WTC11 (cell line): Measurements from ENCODE around the gene RMND5A. TPM values are rescaled to one million over a fixed set of nuclear protein-coding genes. Genes with fewer than 3 reads are reported as not detected.

Source experiments
- ATAC-seq: fragments of 200-7000 bp; cut with Tn5 transposase; 2 replicates; pipeline ENCODE4 v1.10.0; 2021; ENCODE audit warnings: mild to moderate bottlenecking, moderate library complexity
- CTCF ChIA-PET: fragments of 300-600 bp; sonication (Branson Sonifier 250); formaldehyde crosslinking; loops from one replicate; lab custom pipeline; 2021; ENCODE audit warnings: antibody characterized with exemption; lab: Charles Lee
- POLR2A ChIA-PET: fragments of 350-600 bp; sonication (Branson Sonifier 250); formaldehyde crosslinking; loops from one replicate; lab custom pipeline; 2021; ENCODE audit warnings: antibody characterized with exemption; lab: Charles Lee
- DNase-seq: peaks from one replicate; pipeline ENCODE4 v3.0.0; 2021; ENCODE audit warnings: low spot score
- H3K27ac Mint-ChIP-seq: 2 replicates; pipeline ENCODE4 v1.8.0; 2021; ENCODE audit warnings: mixed read lengths
- H3K27me3 Mint-ChIP-seq: 2 replicates; pipeline ENCODE4 v1.8.0; 2021; ENCODE audit warnings: low read depth, mild to moderate bottlenecking, moderate library complexity, mixed read lengths
- H3K36me3 Mint-ChIP-seq: 2 replicates; pipeline ENCODE4 v1.8.0; 2021; ENCODE audit warnings: mixed read lengths
- H3K4me1 Mint-ChIP-seq: 2 replicates; pipeline ENCODE4 v1.8.0; 2022; ENCODE audit warnings: mixed read lengths
- H3K4me3 Mint-ChIP-seq: 2 replicates; pipeline ENCODE4 v1.8.0; 2021; ENCODE audit warnings: mild to moderate bottlenecking, moderate library complexity, mixed read lengths
- H3K9me3 Mint-ChIP-seq: 2 replicates; pipeline ENCODE4 v1.8.0; 2021; ENCODE audit warnings: mixed read lengths
- CTCF ChIP-seq: fragments of 200-600 bp; IDR thresholded peaks from 2 replicates; pipeline ENCODE4 v1.8.0; 2022; ENCODE audit warnings: antibody characterized with exemption
- ELF4 ChIP-seq: sonication (generic); formaldehyde crosslinking; IDR thresholded peaks from 2 replicates; pipeline ENCODE4 v1.8.1; 2022; ENCODE audit warnings: low read depth, mild to moderate bottlenecking, moderate library complexity, missing genetic modification reagents
- FOXJ3 ChIP-seq: sonication (generic); formaldehyde crosslinking; IDR thresholded peaks from 2 replicates; pipeline ENCODE4 v1.9.0; 2021; ENCODE audit warnings: missing genetic modification reagents, mild to moderate bottlenecking, borderline replicate concordance
- FOXP1 ChIP-seq: sonication (generic); formaldehyde crosslinking; IDR thresholded peaks from 2 replicates; pipeline ENCODE4 v1.8.0; 2022; ENCODE audit warnings: missing genetic modification reagents, mild to moderate bottlenecking, moderate library complexity, borderline replicate concordance
- GABPB1 ChIP-seq: sonication (generic); formaldehyde crosslinking; IDR thresholded peaks from 2 replicates; pipeline ENCODE4 v1.8.1; 2023; ENCODE audit warnings: mild to moderate bottlenecking, missing genetic modification reagents
- NFE2L1 ChIP-seq: sonication (generic); formaldehyde crosslinking; IDR thresholded peaks from 2 replicates; pipeline ENCODE4 v1.8.1; 2023; ENCODE audit warnings: missing genetic modification reagents
- RELA ChIP-seq: sonication (generic); formaldehyde crosslinking; IDR thresholded peaks from 2 replicates; pipeline ENCODE4 v1.8.1; 2022; ENCODE audit warnings: missing genetic modification reagents, mild to moderate bottlenecking, borderline replicate concordance
- STAT6 ChIP-seq: sonication (generic); formaldehyde crosslinking; conservative IDR thresholded peaks from 2 replicates; pipeline ENCODE4 v1.8.1; 2023; ENCODE audit warnings: mild to moderate bottlenecking, low read depth, missing genetic modification reagents, moderate library complexity
- TEAD1 ChIP-seq: sonication (generic); formaldehyde crosslinking; IDR thresholded peaks from 2 replicates; pipeline ENCODE4 v1.8.0; 2022; ENCODE audit warnings: mild to moderate bottlenecking, missing genetic modification reagents
- TP53 ChIP-seq: sonication (generic); formaldehyde crosslinking; IDR thresholded peaks from 2 replicates; pipeline ENCODE4 v1.8.1; 2023; ENCODE audit warnings: mild to moderate bottlenecking, missing genetic modification reagents
- ZBTB43 ChIP-seq: sonication (generic); formaldehyde crosslinking; IDR thresholded peaks from 2 replicates; pipeline ENCODE4 v1.8.1; 2023; ENCODE audit warnings: mild to moderate bottlenecking, missing genetic modification reagents
- ZNF232 ChIP-seq: sonication (generic); formaldehyde crosslinking; IDR thresholded peaks from 2 replicates; pipeline ENCODE4 v1.8.0; 2022; ENCODE audit warnings: mild to moderate bottlenecking, missing genetic modification reagents
- ZNF317 ChIP-seq: sonication (generic); formaldehyde crosslinking; IDR thresholded peaks from 2 replicates; pipeline ENCODE4 v1.8.1; 2023; ENCODE audit warnings: low read depth, mild to moderate bottlenecking, moderate library complexity, missing genetic modification reagents, borderline replicate concordance
- ZNF416 ChIP-seq: fragments of 250-450 bp; sonication (Bioruptor Pico); IDR thresholded peaks from 2 replicates; pipeline ENCODE4 v1.9.0; 2021; ENCODE audit warnings: mild to moderate bottlenecking, inconsistent platforms
- total RNA-seq: library from RNA; stranded (reverse); gene quantifications from 3 replicates; pipeline ENCODE4 v1.2.3, GENCODE V29; 2021
- TF ChIP-seq, protein P1 (sequence below): sonication (generic); formaldehyde crosslinking; IDR thresholded peaks from 2 replicates; pipeline ENCODE4 v1.8.1; 2023; ENCODE audit warnings: mild to moderate bottlenecking, missing genetic modification reagents, moderate library complexity
- TF ChIP-seq, protein P2 (sequence below): fragments of 250-450 bp; sonication (Bioruptor Pico); IDR thresholded peaks from 2 replicates; pipeline ENCODE4 v1.9.0; 2021; ENCODE audit warnings: mild to moderate bottlenecking
- TF ChIP-seq, protein P3 (sequence below): fragments of 250-450 bp; sonication (Bioruptor Pico); IDR thresholded peaks from 2 replicates; pipeline ENCODE4 v1.9.0; 2021; ENCODE audit warnings: mild to moderate bottlenecking
- TF ChIP-seq, protein P4 (sequence below): sonication (generic); formaldehyde crosslinking; IDR thresholded peaks from 2 replicates; pipeline ENCODE4 v1.8.1; 2022; ENCODE audit warnings: mild to moderate bottlenecking, moderate library complexity, missing genetic modification reagents
- TF ChIP-seq, protein P5 (sequence below): sonication (generic); formaldehyde crosslinking; IDR thresholded peaks from 2 replicates; pipeline ENCODE4 v1.8.0; 2023; ENCODE audit warnings: missing genetic modification reagents, mild to moderate bottlenecking, borderline replicate concordance

The RMND5A gene
- total RNA-seq, 1 experiment from 2014 or later = 55.4 TPM

- Mint-ChIP-seq H3K27me3 (no peaks in the 10 kb centered on the region; the same call in 1 of the 2 replicates), H3K36me3 (peaks cover 8% of the 10 kb centered on the region), H3K4me3 (no peak overlapping the region), H3K27ac (no peak overlapping the region), H3K9me3 (peaks cover 23% of the 10 kb centered on the region), H3K4me1 (no peaks in the 10 kb centered on the region)
- TF ChIP-seq, protein P1, sequence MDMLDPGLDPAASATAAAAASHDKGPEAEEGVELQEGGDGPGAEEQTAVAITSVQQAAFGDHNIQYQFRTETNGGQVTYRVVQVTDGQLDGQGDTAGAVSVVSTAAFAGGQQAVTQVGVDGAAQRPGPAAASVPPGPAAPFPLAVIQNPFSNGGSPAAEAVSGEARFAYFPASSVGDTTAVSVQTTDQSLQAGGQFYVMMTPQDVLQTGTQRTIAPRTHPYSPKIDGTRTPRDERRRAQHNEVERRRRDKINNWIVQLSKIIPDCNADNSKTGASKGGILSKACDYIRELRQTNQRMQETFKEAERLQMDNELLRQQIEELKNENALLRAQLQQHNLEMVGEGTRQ (CRISPR knock-in tag) = no peak
- no peak for TF ChIP-seq FOXP1 (CRISPR knock-in tag)
- TF ChIP-seq, protein P2, sequence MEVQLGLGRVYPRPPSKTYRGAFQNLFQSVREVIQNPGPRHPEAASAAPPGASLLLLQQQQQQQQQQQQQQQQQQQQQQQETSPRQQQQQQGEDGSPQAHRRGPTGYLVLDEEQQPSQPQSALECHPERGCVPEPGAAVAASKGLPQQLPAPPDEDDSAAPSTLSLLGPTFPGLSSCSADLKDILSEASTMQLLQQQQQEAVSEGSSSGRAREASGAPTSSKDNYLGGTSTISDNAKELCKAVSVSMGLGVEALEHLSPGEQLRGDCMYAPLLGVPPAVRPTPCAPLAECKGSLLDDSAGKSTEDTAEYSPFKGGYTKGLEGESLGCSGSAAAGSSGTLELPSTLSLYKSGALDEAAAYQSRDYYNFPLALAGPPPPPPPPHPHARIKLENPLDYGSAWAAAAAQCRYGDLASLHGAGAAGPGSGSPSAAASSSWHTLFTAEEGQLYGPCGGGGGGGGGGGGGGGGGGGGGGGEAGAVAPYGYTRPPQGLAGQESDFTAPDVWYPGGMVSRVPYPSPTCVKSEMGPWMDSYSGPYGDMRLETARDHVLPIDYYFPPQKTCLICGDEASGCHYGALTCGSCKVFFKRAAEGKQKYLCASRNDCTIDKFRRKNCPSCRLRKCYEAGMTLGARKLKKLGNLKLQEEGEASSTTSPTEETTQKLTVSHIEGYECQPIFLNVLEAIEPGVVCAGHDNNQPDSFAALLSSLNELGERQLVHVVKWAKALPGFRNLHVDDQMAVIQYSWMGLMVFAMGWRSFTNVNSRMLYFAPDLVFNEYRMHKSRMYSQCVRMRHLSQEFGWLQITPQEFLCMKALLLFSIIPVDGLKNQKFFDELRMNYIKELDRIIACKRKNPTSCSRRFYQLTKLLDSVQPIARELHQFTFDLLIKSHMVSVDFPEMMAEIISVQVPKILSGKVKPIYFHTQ = no peak
- no peak for TF ChIP-seq TEAD1 (CRISPR knock-in tag)
- TF ChIP-seq, protein P3, sequence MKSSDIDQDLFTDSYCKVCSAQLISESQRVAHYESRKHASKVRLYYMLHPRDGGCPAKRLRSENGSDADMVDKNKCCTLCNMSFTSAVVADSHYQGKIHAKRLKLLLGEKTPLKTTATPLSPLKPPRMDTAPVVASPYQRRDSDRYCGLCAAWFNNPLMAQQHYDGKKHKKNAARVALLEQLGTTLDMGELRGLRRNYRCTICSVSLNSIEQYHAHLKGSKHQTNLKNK (CRISPR knock-in tag) = no peak
- TF ChIP-seq RELA = no peak
- no peak for TF ChIP-seq FOXJ3 (CRISPR knock-in tag)
- TF ChIP-seq, protein P4, sequence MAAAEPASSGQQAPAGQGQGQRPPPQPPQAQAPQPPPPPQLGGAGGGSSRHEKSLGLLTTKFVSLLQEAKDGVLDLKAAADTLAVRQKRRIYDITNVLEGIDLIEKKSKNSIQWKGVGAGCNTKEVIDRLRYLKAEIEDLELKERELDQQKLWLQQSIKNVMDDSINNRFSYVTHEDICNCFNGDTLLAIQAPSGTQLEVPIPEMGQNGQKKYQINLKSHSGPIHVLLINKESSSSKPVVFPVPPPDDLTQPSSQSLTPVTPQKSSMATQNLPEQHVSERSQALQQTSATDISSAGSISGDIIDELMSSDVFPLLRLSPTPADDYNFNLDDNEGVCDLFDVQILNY = no peak
- no peak for TF ChIP-seq GABPB1 (CRISPR knock-in tag)
- no peak for TF ChIP-seq ZNF232 (CRISPR knock-in tag)
- TF ChIP-seq ZNF317 (CRISPR knock-in tag) = no peak
- TF ChIP-seq STAT6 (CRISPR knock-in tag) = no peak
- TF ChIP-seq CTCF = no peak
- no peak for TF ChIP-seq TP53
- no peak for TF ChIP-seq ZBTB43 (CRISPR knock-in tag)
- TF ChIP-seq ZNF416 = no peak
- no peak for TF ChIP-seq NFE2L1 (CRISPR knock-in tag)
- TF ChIP-seq ELF4 = no peak
- TF ChIP-seq, protein P5, sequence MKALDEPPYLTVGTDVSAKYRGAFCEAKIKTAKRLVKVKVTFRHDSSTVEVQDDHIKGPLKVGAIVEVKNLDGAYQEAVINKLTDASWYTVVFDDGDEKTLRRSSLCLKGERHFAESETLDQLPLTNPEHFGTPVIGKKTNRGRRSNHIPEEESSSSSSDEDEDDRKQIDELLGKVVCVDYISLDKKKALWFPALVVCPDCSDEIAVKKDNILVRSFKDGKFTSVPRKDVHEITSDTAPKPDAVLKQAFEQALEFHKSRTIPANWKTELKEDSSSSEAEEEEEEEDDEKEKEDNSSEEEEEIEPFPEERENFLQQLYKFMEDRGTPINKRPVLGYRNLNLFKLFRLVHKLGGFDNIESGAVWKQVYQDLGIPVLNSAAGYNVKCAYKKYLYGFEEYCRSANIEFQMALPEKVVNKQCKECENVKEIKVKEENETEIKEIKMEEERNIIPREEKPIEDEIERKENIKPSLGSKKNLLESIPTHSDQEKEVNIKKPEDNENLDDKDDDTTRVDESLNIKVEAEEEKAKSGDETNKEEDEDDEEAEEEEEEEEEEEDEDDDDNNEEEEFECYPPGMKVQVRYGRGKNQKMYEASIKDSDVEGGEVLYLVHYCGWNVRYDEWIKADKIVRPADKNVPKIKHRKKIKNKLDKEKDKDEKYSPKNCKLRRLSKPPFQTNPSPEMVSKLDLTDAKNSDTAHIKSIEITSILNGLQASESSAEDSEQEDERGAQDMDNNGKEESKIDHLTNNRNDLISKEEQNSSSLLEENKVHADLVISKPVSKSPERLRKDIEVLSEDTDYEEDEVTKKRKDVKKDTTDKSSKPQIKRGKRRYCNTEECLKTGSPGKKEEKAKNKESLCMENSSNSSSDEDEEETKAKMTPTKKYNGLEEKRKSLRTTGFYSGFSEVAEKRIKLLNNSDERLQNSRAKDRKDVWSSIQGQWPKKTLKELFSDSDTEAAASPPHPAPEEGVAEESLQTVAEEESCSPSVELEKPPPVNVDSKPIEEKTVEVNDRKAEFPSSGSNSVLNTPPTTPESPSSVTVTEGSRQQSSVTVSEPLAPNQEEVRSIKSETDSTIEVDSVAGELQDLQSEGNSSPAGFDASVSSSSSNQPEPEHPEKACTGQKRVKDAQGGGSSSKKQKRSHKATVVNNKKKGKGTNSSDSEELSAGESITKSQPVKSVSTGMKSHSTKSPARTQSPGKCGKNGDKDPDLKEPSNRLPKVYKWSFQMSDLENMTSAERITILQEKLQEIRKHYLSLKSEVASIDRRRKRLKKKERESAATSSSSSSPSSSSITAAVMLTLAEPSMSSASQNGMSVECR (CRISPR knock-in tag) = no peak
- no peak for DNase-seq
- peak; percentile 48; the same call in 1 of the 2 replicates for ATAC-seq
- ChIA-PET POLR2A (no interaction called here), CTCF (no interaction called here)
Measured at GRCh38 chr2:86821306-86821705, 101.2 kb downstream of the RMND5A start.
